Activated T-cell treated with anti-CD3 and anti-CD28 coated beads, Interleukin-2, amount 50 U/mL, for 4 hours (primary cell): ENCODE data around the gene LFNG. TPM values are rescaled to one million over a fixed set of nuclear protein-coding genes. Genes with fewer than 3 reads are reported as not detected.

Experiments used
- ATAC-seq, 2 donors: fragments of 200-7000 bp; cut with Tn5 transposase; one replicate each; pipeline ENCODE4 v1.10.0; 2021
- DNase-seq: peaks from one replicate; pipeline ENCODE4 v3.0.0-alpha.2; 2020
- H3K27me3 Mint-ChIP-seq: one replicate; pipeline ENCODE4 v1.8.0; 2021; ENCODE audit warnings: low read depth, mixed read lengths
- H3K36me3 Mint-ChIP-seq: one replicate; pipeline ENCODE4 v1.8.0; 2022; ENCODE audit warnings: mixed read lengths; ENCODE audit not compliant: insufficient read depth
- H3K4me1 Mint-ChIP-seq: one replicate; pipeline ENCODE4 v1.8.0; 2021; ENCODE audit warnings: low read depth, mixed read lengths
- H3K4me3 Mint-ChIP-seq: one replicate; pipeline ENCODE4 v1.8.0; 2021; ENCODE audit warnings: mild to moderate bottlenecking, moderate library complexity, mixed read lengths
- H3K9me3 Mint-ChIP-seq: one replicate; pipeline ENCODE4 v1.8.0; 2021; ENCODE audit warnings: mixed read lengths
- total RNA-seq, 3 donors: library from RNA; stranded (reverse); gene quantifications; one replicate each; pipeline ENCODE4 v1.2.1, GENCODE V29; 2021

LFNG gene
- total RNA-seq, 3 donors from 2014 or later, result 16.1 to 17.7 (median 17.7) TPM

DNA sequence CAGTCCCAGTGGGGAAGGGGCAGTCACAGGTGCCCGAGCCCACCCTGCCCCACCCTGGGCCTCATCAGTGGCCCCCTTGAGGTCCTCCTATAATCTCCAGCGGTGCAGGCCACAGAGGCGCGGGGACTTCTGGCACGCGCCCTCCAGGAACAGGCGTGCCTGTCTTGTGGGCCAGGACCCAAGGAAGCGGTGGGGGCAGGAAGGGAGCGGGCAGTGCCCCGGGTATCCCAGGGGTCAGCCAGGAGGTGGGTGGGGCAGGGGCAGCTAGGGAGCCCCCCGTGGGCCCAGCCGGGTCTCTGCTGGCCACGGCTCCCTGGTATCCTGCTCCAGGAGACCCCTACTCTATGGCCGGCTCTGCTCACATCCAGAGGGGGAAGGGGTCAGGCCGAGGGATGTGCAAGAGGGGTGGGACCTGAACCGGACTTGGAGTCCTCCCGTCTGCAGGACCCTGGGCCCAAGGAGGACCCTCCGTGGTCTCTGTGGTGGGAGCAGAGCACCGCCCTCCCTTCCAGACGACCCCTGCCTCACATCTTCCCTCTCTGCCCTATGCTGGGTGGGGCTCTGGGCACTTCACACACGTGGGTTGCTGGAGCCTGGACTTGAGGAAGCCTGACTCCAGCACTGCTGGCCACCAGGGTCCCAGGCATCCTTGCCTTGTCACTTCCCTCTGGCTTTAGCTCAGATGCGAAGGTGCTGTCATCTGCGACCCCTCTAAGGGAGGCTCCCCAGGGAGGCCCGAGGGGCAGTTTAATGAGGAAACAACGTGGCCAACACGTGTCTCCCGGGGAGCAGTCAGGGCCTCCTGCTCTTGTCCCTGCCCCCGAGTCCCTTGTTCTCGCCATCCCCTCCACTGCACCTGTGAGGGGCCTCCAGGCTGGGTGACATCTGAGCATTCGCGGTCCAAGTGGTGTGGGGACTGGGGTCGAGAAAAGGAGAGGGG is 25.1 kb upstream of the LFNG start:
- Mint-ChIP-seq H3K4me3 (no peak overlapping the region), H3K27me3 (peaks cover 13% of the 10 kb centered on the region), H3K9me3 (no peaks in the 10 kb centered on the region), H3K36me3 (no peaks in the 10 kb centered on the region), H3K4me1 (no peaks in the 10 kb centered on the region)
- no peak for ATAC-seq
- DNase-seq, result no peak

DNA sequence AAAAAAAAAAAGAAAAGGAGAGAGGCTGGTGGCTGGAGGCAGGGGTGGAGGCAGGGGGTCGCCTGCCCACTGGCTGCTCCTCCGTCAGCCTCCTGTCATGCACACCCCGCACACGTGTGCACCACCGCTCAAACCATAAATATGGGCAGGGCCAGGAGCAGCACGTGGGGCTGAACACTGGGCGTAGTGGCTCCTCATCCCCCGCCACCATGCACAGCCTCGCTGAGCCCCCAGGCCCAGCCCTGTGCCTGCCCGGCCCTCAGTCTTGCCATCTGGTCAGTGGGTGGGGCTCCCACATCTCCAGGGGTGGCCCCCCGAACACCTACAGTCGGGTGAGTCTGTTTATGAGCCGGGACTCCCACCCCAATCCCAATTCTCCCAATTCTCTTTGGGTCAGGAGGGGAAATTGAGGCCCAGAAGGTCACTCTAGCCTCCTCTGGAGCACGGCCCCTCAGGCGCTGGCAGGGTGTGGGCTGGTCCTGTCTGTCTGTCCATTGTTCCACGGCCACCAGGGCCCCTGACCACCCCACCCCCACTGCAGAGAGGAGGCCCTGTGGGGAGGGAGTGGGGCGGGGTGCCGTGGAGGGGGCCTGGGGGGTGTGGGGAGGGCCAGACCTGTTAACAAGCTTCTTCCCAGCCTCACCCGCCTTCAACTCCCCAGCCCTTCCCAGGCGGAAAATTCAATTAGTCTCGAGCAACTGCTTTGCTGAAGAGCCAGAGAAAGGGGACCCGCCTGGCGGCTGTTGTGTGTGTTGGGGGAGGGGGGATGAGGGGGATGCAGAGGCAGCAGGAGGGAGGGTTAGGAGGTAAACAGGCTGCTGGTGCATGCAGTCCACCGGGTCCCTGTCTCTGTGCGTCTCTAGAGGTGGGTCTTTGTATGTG is 23.9 kb upstream of the LFNG start:
- no peak overlapping the region for H3K4me3 Mint-ChIP-seq
- no peak for ATAC-seq
- no peaks in the 10 kb centered on the region for H3K9me3 Mint-ChIP-seq
- H3K36me3 Mint-ChIP-seq, result no peaks in the 10 kb centered on the region
- DNase-seq, result no peak
- peaks cover 13% of the 10 kb centered on the region for H3K27me3 Mint-ChIP-seq
- H3K4me1 Mint-ChIP-seq, result no peaks in the 10 kb centered on the region

DNA sequence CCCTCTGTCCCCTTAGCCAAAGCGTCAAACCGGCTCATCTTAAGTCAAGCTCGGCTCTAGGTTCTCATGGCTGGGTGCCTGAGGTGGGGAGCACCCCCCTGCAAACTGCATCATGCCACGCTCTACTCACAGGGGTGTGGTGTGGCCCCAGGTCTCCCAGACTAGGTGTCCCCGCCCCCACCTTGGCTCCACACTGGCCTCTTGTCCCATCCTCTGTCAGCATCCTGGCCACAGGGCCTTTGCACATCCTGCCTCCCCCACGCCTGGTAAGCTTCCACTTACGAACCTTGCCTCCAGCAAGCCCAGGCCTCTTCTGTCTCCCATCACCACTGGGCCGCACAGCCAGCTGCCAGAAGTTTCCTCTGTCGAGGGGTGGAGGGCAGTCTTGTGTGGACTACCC is 23.2 kb upstream of the LFNG start:
- peaks cover 13% of the 10 kb centered on the region for H3K27me3 Mint-ChIP-seq
- H3K36me3 Mint-ChIP-seq, result no peaks in the 10 kb centered on the region
- no peak overlapping the region for H3K4me3 Mint-ChIP-seq
- H3K9me3 Mint-ChIP-seq, result no peaks in the 10 kb centered on the region
- no peak for DNase-seq
- H3K4me1 Mint-ChIP-seq, result no peaks in the 10 kb centered on the region
- no peak for ATAC-seq

DNA sequence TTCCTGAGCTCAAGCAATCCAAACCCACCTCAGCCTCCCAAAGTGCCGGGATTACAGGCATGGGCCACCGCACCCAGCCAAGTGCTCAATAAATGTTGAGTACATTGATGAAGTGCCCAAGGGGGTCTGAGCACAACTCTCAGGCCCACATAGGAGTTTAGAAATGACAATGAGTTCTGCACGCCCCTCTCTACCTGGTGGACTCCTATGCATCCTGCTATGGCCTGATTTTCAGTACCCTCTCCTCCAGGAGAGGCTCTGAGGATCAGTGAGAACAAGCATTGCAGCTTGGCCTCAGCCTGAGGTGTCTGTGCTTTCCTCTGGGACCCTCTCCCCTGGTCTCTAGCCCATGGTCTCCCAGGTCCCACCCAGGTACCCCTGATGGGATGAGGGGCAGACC is 22.5 kb upstream of the LFNG start:
- Mint-ChIP-seq H3K36me3 (no peaks in the 10 kb centered on the region), H3K9me3 (no peaks in the 10 kb centered on the region), H3K27me3 (peaks cover 13% of the 10 kb centered on the region), H3K4me1 (no peaks in the 10 kb centered on the region), H3K4me3 (no peak overlapping the region)
- DNase-seq, result no peak
- ATAC-seq, result no peak

DNA sequence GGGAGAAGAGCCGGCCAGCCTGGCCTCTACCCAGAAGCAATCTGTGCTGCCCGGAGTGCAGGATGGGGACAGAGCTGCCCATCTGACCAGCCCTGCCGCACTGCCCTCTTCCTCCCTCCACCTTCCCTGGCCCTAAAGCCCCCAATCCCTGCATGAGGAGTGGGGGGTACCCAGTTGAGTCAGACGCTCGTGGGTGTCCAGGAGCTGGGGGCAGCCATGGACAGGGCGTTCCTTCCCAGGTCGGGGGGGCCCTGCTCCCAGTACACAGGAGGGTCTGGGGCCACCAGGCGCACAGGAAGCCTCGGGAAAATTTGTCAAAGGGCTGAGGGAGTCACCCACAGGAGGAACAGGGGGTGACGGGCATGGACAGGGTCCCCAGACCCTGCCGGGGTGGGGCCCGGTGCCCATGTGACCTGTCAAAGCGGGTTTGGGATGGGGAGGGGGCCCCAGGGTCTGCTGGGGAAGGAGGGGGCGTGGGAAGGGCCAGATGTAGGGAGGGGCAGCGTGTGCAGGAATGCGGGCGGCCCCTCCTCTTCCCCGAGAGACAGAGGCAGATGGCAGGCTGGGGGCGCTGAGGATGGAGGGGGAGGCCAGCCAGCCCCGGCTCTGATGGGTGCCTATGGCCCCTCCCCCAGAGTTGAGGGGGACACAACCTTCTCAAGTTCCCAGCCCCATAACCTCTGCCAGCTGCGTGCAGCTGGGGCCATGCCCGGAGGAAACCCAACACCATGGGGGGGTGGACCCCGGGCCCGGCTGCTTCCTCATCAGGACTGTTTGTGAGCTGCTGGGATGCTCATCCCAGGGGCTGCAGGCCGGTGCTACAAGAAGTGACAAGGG is 21.9 kb upstream of the LFNG start:
- no peak for ATAC-seq
- Mint-ChIP-seq H3K4me1 (no peaks in the 10 kb centered on the region), H3K4me3 (no peak overlapping the region), H3K36me3 (no peaks in the 10 kb centered on the region), H3K9me3 (no peaks in the 10 kb centered on the region), H3K27me3 (peaks cover 13% of the 10 kb centered on the region)
- DNase-seq, result no peak

DNA sequence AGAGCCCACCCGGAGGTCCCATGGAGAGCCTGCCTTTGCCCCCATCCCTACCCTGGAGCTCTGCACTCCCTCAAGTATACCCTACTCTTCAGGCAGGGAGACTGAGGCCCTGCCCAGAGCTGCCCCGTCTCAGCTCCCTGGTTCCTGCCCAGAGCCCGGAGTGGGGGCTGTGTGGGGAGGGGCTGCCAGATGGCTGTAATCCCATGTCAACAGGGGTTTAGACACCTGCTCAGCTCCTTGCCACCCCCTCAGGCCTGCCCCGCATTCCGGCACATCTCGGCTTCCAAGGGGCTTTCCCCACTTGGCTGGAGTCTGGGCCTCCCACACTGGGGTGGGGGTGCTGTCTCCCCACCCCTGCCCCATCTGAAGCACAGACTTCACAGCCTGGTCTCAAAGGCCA is 20.9 kb upstream of the LFNG start:
- DNase-seq (no peak), ATAC-seq (no peak)
- Mint-ChIP-seq H3K27me3 (peaks cover 13% of the 10 kb centered on the region), H3K9me3 (no peaks in the 10 kb centered on the region), H3K4me1 (no peaks in the 10 kb centered on the region), H3K36me3 (no peaks in the 10 kb centered on the region), H3K4me3 (no peak overlapping the region)

DNA sequence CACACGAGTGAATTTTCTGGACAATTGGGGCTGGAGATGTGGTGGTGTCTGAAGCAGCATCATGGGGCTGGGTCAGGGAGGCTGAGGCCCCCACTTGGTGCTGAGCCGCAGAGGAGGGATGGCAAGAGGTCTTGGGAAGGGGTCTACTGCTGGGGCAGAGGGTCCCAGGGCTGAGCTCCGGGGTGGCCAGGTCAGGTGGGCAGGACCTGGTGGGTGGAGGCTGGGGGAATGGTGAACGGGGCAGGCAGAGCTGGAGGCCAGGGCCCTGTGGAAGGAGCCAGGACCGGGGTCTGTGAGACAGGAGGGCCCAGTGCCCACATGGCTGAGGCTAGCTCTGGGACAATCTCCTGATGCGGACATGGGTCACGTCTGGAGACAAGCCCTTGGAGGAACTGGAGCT is 20.4 kb upstream of the LFNG start:
- Mint-ChIP-seq H3K27me3 (peaks cover 13% of the 10 kb centered on the region), H3K4me3 (no peak overlapping the region), H3K4me1 (no peaks in the 10 kb centered on the region), H3K36me3 (no peaks in the 10 kb centered on the region), H3K9me3 (no peaks in the 10 kb centered on the region)
- DNase-seq (no peak), ATAC-seq (no peak)

DNA sequence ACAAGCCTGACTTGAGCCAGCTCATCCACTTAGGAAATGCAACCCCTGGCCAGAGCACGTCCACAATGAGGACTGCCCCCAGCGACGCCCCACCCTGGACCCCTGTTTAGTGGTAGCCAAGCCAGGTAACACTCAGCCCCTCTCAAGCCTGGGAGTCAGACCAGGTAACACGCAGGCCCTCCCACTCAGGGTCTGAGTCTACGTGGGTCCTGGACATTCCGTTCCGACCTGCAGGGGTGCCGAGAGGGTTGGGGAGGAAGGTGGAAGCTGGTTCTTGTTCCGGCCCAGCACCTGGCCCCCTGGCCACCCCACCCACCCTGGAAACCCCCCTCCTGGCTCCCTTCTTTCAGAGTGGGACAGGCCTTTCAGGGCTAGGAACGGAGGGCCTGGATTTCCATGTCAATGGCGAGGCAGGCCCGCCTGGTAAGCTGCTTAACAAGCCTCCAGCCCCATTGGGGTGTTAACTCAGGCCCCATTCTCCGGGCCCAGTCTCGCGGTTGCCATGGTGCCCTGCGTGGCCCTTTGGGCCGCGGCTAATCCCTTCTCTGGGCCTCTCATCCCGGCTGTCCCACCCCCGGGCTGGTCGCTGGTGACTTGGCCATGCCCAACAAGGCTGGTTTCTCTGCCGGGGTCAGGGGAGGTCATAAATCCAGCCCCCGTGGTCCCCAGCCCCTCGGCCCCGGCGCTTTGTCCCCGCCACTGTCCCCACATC is 19.7 kb upstream of the LFNG start:
- Mint-ChIP-seq H3K27me3 (peaks cover 12% of the 10 kb centered on the region), H3K4me1 (no peaks in the 10 kb centered on the region), H3K4me3 (no peak overlapping the region), H3K36me3 (no peaks in the 10 kb centered on the region), H3K9me3 (no peaks in the 10 kb centered on the region)
- no peak for DNase-seq
- no peak for ATAC-seq

DNA sequence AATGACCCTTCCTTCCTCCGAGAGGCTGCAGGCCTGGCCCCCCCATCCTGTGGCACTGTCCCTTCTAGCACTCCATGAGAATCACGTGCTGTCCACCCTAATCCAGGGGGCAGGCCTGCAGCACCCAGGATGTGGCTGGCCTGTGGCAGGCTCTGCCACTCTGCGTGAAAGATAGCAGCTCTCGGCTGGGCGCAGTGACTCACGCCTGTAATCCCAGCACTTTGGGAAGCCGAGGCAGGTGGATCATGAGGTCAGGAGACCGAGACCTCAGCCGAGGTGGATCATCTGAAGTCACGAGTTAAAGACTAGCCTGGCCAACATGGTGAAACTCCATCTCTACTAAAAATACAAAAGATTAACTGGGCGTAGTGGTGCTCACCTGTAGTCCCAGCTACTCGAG is 18.9 kb upstream of the LFNG start:
- H3K9me3 Mint-ChIP-seq, result no peaks in the 10 kb centered on the region
- peaks cover 10% of the 10 kb centered on the region for H3K27me3 Mint-ChIP-seq
- DNase-seq (no peak), ATAC-seq (no peak)
- H3K4me3 Mint-ChIP-seq, result no peak overlapping the region
- H3K36me3 Mint-ChIP-seq, result no peaks in the 10 kb centered on the region
- no peaks in the 10 kb centered on the region for H3K4me1 Mint-ChIP-seq

DNA sequence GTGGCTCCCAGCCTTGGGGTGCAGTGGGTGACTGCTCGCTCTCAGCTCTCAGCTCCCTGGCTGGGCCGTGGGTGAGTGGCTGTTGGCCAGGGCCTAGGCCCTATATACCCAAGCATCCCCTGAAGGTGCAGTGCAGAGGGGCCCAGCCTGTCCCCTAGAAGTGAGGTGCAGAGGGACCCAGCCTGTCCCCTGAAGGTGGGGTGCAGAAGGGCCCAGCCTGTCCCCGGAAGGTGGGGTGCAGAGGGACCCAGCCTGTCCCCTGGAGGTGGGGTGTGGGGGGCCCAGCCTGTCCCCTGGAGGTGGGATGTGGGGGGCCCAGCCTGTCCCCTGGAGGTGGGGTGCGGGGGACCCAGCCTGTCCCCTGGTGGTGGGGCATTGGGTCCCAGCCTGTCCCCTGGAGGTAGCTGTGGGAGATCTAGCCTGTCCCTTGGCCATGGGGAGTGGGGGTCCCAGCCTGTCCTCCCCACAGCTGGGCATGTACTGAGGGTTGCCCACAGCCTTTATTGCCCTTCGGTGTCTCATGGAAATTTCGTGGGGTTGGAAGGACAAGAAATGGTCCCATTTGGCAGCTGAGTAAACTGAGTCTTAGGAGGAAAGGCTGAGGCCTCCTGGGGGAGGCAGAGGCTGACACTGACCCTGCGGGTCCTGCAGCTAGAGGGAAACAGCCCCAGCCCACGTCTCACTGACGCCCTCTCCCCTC is 17.5 kb upstream of the LFNG start:
- ATAC-seq (no peak), DNase-seq (no peak)
- Mint-ChIP-seq H3K4me3 (no peak overlapping the region), H3K27me3 (no peaks in the 10 kb centered on the region), H3K4me1 (no peaks in the 10 kb centered on the region), H3K9me3 (no peaks in the 10 kb centered on the region), H3K36me3 (no peaks in the 10 kb centered on the region)

DNA sequence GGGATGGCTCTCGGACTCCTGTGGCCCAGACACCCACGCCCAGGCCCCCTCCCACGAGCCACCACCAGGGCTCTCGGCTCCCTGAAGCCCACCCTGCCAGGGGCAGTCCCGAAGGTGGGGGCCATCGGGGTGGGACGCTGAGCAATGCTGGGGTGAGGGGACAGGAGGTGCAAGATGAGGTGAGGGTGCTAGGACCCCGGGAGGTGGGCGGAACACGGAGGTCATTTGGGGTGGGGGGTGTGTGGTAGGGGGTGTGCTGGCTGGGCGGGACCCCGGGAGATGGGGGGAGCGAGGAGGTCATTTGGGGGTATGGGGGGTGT is 17.0 kb upstream of the LFNG start:
- Mint-ChIP-seq H3K4me3 (no peak overlapping the region), H3K9me3 (no peaks in the 10 kb centered on the region), H3K27me3 (no peaks in the 10 kb centered on the region), H3K4me1 (no peaks in the 10 kb centered on the region), H3K36me3 (no peaks in the 10 kb centered on the region)
- ATAC-seq, result no peak
- DNase-seq, result no peak

DNA sequence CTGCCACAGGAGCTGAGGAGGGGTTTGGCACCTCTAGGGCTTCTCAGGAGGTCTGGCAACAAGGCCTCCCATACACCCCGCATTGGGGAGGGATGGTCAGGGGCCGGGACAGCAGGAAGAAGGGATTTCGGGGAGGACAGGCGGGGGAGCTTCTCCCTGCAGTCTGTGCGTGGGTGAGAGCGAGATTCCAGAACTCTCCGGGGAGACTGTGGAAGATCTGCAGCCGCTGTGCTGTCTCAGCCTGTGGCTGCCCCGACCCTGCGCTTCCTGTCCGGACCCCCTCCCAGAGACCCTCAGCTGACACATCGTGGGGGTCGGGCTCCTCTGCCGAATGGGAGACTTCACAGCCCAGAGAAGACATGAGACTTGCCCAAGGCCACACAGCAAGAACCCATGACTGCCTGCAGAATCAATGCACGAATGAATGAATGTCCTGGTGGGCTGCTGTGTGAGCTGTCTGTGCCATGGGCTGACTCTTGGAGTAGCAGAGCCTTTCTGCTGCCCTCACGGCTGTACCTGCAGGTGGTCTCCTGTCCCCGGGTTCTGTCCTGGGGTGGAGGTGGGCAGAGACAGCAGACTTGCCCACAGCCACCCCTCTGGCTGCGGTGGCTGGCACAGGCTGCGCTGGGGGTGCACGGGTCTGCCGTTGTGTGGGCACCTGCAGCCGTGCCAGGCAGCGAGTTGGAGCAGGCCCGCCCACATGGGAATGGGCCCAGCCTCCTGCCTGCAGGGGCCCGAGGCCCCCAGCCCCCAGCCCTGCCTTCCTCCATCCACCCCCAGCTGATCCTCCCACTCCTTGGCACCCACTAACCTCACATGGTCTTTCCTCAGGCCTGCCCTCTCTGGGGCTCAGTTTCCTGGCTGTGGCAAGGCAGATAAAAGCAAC is 16.3 kb upstream of the LFNG start:
- Mint-ChIP-seq H3K4me1 (peaks cover 4% of the 10 kb centered on the region), H3K9me3 (no peaks in the 10 kb centered on the region), H3K27me3 (no peaks in the 10 kb centered on the region), H3K36me3 (no peaks in the 10 kb centered on the region), H3K4me3 (no peak overlapping the region)
- no peak for ATAC-seq
- DNase-seq, result no peak
